Endothelial cell of umbilical vein (primary cell): Measurements from ENCODE around the gene DPYSL4. TPM values are rescaled to one million over a fixed set of nuclear protein-coding genes. Genes with fewer than 3 reads are reported as not detected.

ENCODE experiments used
- BruUV-seq: library from RNA; stranded (reverse); fragments of 400-500 nt; replicated peaks from 2 replicates; lab custom pipeline; 2021; lab: Mats Ljungman, UMichigan
- CTCF ChIA-PET: fragments of 300-600, 350-600 bp; sonication (Branson Sonifier 250); formaldehyde crosslinking; loops from one replicate; lab custom pipeline; 2021; ENCODE audit warnings: antibody characterized with exemption, inconsistent platforms; lab: Charles Lee
- POLR2A ChIA-PET: fragments of 300-600, 350-600 bp; sonication (Branson Sonifier 250); formaldehyde crosslinking; loops from one replicate; lab custom pipeline; 2021; ENCODE audit warnings: antibody characterized with exemption, inconsistent platforms; lab: Charles Lee
- DNase-seq: peaks from one replicate; pipeline ENCODE4 v3.0.0-alpha.2; 2011; ENCODE audit warnings: low read depth, low spot score
- FAIRE-seq: peaks from 2 replicates; lab custom pipeline; 2011; peaks lifted over from hg19 to GRCh38; lab: Jason Lieb, UNC
- H2AFZ ChIP-seq: 2 replicates; pipeline ENCODE4 v1.6.0; 2012; ENCODE audit warnings: low read depth, low read length, control low read depth, inconsistent platforms
- H3K27ac ChIP-seq: 2 replicates; pipeline ENCODE4 v1.5.1; 2011; ENCODE audit warnings: low read depth, mild to moderate bottlenecking, control low read depth, low read length, moderate library complexity; ENCODE audit not compliant: insufficient read depth
- H3K27me3 ChIP-seq, 2 experiments: 2 replicates each; pipeline versions ENCODE4 v1.6.0 to v1.6.1; 2011; ENCODE audit warnings: low read length in 2 of 2, mixed read lengths in 1 of 2; ENCODE audit not compliant: control insufficient read depth in 2 of 2, insufficient read depth in 2 of 2
- H3K36me3 ChIP-seq, 2 experiments: 2 replicates in 1 of 2; 3 replicates in 1 of 2; pipeline ENCODE4 v1.5.1; 2011; ENCODE audit warnings: low read length in 2 of 2, mild to moderate bottlenecking in 1 of 2, moderate library complexity in 1 of 2; ENCODE audit not compliant: control insufficient read depth in 2 of 2, insufficient read depth in 2 of 2; ENCODE audit errors: extremely low read depth in 1 of 2
- H3K4me1 ChIP-seq: 3 replicates; pipeline ENCODE4 v1.5.1; 2011; ENCODE audit warnings: mild to moderate bottlenecking, low read length; ENCODE audit not compliant: control insufficient read depth, insufficient read depth; ENCODE audit errors: extremely low read depth
- H3K4me2 ChIP-seq: 2 replicates; pipeline ENCODE4 v1.6.1; 2011; ENCODE audit warnings: low read length, control low read depth, mixed read lengths; ENCODE audit not compliant: insufficient read depth
- H3K4me3 ChIP-seq, 3 experiments: fragments of 200-600 bp in 1 of 3; sonication (generic), shearing (Covaris generic) in 1 of 3; replicated peaks in 1 of 3; 2 replicates each; pipeline ENCODE4 v1.5.1; 2011 to 2016; ENCODE audit warnings: control low read depth in 3 of 3, low read length in 3 of 3, mild to moderate bottlenecking in 2 of 3, inconsistent platforms in 1 of 3, low read depth in 1 of 3, moderate library complexity in 1 of 3; ENCODE audit not compliant: insufficient read depth in 1 of 3
- H3K79me2 ChIP-seq: 2 replicates; pipeline ENCODE4 v1.6.0; 2012; ENCODE audit warnings: low read length, inconsistent platforms; ENCODE audit not compliant: control insufficient read depth, insufficient read depth
- H3K9ac ChIP-seq: replicated peaks from 2 replicates; pipeline ENCODE3; 2011; ENCODE audit warnings: low read length, control low read depth; ENCODE audit not compliant: insufficient read depth; ENCODE audit errors: extremely low read depth
- H3K9me1 ChIP-seq: replicated peaks from 3 replicates; pipeline ENCODE4 v1.6.0; 2011; ENCODE audit warnings: mild to moderate bottlenecking, low read length; ENCODE audit not compliant: control insufficient read depth, insufficient read depth; ENCODE audit errors: extremely low read depth
- H3K9me3 ChIP-seq: replicated peaks from 2 replicates; pipeline ENCODE4 v1.5.1; 2012; ENCODE audit warnings: low read length, inconsistent platforms; ENCODE audit not compliant: control insufficient read depth, insufficient read depth
- H4K20me1 ChIP-seq: replicated peaks from 2 replicates; pipeline ENCODE3; 2011; ENCODE audit warnings: mild to moderate bottlenecking, low read length; ENCODE audit not compliant: control insufficient read depth, insufficient read depth; ENCODE audit errors: extremely low read depth
- CTCF ChIP-seq, 2 donors: IDR thresholded peaks; 1 replicate in 1 of 2; 2 replicates in 1 of 2; pipeline ENCODE4 v1.5.1; 2011; ENCODE audit warnings: low read length in 2 of 2, mild to moderate bottlenecking in 2 of 2, moderate library complexity in 2 of 2, control low read depth in 1 of 2, inconsistent platforms in 1 of 2, low read depth in 1 of 2; ENCODE audit not compliant: insufficient read depth in 1 of 2; ENCODE audit errors: extremely low read depth in 1 of 2
- EZH2 ChIP-seq: IDR thresholded peaks from 2 replicates; pipeline ENCODE4 v1.6.1; 2012; ENCODE audit warnings: borderline replicate concordance, low read depth, mild to moderate bottlenecking, moderate library complexity, low read length, inconsistent platforms; ENCODE audit not compliant: severe bottlenecking
- FOS ChIP-seq: IDR thresholded peaks from 2 replicates; pipeline ENCODE4 v1.6.1; 2011; ENCODE audit warnings: mild to moderate bottlenecking, low read length, moderate library complexity, borderline replicate concordance; ENCODE audit not compliant: insufficient read depth
- GATA2 ChIP-seq: IDR thresholded peaks from 2 replicates; pipeline ENCODE4 v1.7.0; 2011; ENCODE audit warnings: low read depth, mild to moderate bottlenecking, moderate library complexity, mixed read lengths, low read length; ENCODE audit not compliant: insufficient read length, insufficient read depth
- JUN ChIP-seq: IDR thresholded peaks from 2 replicates; pipeline ENCODE4 v1.6.1; 2011; ENCODE audit warnings: borderline replicate concordance, low read depth; ENCODE audit not compliant: insufficient read length, insufficient read depth
- MAX ChIP-seq: IDR thresholded peaks from 2 replicates; pipeline ENCODE4 v1.6.1; 2011; ENCODE audit not compliant: insufficient read depth, insufficient read length
- MYC ChIP-seq: IDR thresholded peaks from one replicate; pipeline ENCODE4 v1.6.1; 2011; ENCODE audit warnings: mild to moderate bottlenecking, low read depth, low read length
- POLR2A ChIP-seq: IDR thresholded peaks from 2 replicates; pipeline ENCODE4 v1.6.1; 2012; ENCODE audit warnings: low read depth, mild to moderate bottlenecking, control low read depth, low read length
- POLR2AphosphoS5 ChIP-seq: IDR thresholded peaks from 2 replicates; pipeline ENCODE4 v1.6.1; 2012; ENCODE audit warnings: low read depth, mild to moderate bottlenecking, control low read depth, low read length, moderate library complexity; ENCODE audit not compliant: insufficient read depth
- dilution Hi-C: fragments of 300-500 bp; cut with MboI; formaldehyde crosslinking; loops from one replicate; pipeline ENCODE4 v1.15.0; 2019; ENCODE audit warnings: low sequenced_read_pairs; ENCODE audit not compliant: extremely low pct_ligation_motif_present
- intact Hi-C: fragments of 100-400 bp; cut with micrococcal nuclease; formaldehyde crosslinking; loops from one replicate; pipeline ENCODE4 v1.10.0; 2022
- polyA plus RNA-seq, 4 experiments: library from polyadenylated mRNA; depleted of rRNA in 3 of 4; stranded (reverse) in 3 of 4; unstranded in 1 of 4; fragments of >200 nt; gene quantifications; 2 replicates each; pipeline versions ENCODE4 v1.2.1 to v1.2.3, GENCODE V29; 2011 to 2012; ENCODE audit warnings: missing spikeins in 1 of 4
- total RNA-seq: library from RNA; stranded (reverse); gene quantifications from 2 replicates; pipeline ENCODE4 v1.2.3, GENCODE V29; 2021

Gene DPYSL4
- total and polyA plus RNA-seq, 2 donors (not counting 3 experiments of a cell fraction or from before 2014, with no cell fraction given) = 27.1 to 60.0 TPM

GRCh38 chr10:132151951-132152505 lies 34.7 kb upstream of the DPYSL4 start:
- H3K4me1 ChIP-seq = no peaks in the 10 kb centered on the region
- H2AFZ ChIP-seq = no peak overlapping the region
- no peak overlapping the region for H3K4me2 ChIP-seq
- dilution Hi-C loops (no loop called here), intact Hi-C loops (no loop called here)
- H3K27me3 ChIP-seq = no peaks in the 10 kb centered on the region
- H3K4me3 ChIP-seq = no peak overlapping the region
- H4K20me1 ChIP-seq = no peaks in the 10 kb centered on the region
- ChIA-PET CTCF (interaction anchor here (1.1 kb wide), 1 partner anchor 10 kb away, joined by 3 read pairs; no protein-coding TSS in a partner anchor), POLR2A (no interaction called here)
- H3K9me3 ChIP-seq = no peaks in the 10 kb centered on the region
- DNase-seq (no peak), FAIRE-seq (no peak)
- BruUV-seq = no TSS peak
- TF ChIP-seq POLR2A = no peak
- TF ChIP-seq GATA2 = no peak
- TF ChIP-seq MAX = no peak
- no peak for TF ChIP-seq POLR2AphosphoS5
- TF ChIP-seq CTCF (IDR thresholded peaks at IDR 0.05; ENCODE audit: extremely low read depth in 1 of 2, insufficient read depth in 1 of 2, low read depth in 1 of 2, low read length in 2 of 2) = no peak
- TF ChIP-seq MYC = no peak
- no peak for TF ChIP-seq EZH2
- no peak for TF ChIP-seq FOS
- no peak for TF ChIP-seq JUN
- H3K9ac ChIP-seq = no peak overlapping the region
- H3K79me2 ChIP-seq = no peaks in the 10 kb centered on the region
- H3K36me3 ChIP-seq = no peaks in the 10 kb centered on the region
- no peak overlapping the region for H3K27ac ChIP-seq
- H3K9me1 ChIP-seq = no peaks in the 10 kb centered on the region
